ENCODE measurements around the gene KCNAB1.

The KCNAB1 gene

DNA sequence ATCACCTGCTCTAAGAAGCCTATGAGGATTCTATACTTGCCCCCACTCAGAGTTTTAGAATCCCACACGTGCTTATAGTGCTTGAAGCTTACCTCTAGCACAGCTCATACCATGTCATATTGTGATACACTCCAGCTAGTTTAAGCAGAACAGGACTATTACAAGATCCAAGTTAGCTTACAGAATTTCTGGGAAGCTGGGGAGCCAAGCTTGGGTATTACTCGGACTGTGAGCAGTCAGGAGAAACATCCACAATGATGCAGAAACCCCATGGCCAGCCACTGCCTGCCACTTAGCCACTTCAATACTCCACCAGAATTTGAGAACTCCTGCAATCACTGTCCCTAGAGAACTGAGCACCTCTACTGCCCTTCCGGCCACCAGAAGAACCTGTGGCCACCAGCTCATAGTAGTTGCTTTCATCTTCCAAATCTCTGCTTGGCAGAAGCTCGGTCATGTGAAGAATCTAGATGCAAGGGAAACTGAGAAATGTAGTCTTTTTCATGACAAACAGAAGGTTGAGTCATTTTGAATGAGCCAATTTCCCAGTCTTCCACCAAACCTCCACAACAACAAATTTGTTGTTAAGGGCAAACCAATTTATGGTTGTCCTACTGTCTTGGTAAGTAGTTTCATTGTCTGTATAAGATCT, 462.3 kb downstream of the KCNAB1 start:
- FAIRE-seq, result no peak

DNA sequence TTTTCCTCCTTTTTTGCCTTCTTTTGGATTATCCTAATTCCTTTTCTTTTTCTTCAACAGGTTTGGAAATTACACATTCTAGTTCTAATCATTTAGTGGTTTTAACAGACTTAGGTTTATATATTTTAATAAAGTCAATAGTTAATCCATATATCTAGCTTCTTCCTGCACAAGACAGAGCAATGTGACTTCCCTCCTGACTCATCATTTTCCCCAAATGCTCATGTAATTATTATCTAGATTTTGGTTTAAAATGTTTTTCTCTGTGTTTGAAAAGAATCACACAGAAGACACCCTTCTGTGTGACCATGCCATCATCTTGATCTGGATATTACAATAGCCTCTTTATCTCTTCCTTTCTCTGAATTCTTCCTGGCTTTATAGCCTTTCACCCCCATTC, 463.1 kb downstream of the KCNAB1 start:
- peak; percentile 23 for FAIRE-seq

DNA sequence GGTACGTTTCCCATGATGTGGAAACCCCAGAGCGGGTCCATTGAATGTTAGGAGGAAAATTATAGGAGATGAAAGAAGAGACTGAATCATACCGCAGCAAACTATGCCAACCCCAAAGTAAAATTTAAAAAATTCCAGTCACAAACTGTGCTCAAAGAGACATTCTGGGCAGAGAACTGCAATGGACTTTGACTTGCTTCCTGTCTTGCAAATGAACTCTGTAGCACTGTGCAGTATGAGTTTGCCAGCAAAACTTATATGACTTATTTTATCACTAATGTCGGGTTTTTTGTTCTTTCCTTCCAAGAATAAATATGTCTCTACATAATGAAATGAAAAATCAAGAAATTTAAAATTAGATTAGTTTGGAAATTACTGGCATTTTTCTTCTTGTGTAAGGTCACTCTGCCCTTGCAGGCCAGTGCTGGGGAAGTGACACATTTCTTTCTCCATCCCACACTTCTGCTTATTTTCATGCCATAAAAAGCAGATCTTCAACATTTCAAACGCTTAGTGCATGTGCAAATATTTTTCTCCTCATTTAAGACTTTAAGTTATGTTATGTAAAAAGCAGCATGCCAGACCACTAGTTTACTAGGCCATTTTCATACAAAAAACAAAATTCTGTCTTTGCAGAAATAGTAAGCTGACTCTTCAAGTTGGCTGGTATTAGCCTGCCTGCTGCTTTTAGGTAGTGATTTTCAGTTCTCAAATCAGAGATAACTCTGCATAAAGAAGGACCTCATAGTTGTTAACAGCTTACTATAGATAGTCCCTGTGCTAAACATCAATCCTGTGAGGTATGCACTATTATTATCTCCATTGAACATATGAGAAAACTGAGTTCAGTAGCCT, 466.8 kb downstream of the KCNAB1 start:
- peak; percentile 98 for FAIRE-seq

DNA sequence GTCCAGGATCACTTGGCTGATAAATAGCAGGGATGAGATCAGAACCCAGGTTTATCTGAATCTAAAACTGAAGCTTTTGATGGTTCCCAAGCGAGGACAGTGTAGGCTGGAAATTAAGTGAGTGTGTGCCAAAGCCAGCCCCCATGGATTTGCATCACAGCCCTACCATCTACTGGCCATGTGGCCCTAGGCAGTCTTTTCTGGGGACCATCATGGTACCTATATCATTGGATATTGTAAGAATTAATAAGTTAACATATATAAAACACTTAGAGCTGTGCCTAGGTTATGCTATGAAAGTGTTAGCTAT, 467.3 kb downstream of the KCNAB1 start:
- no peak for FAIRE-seq
